ENCODE measurements around the gene SFXN5.

Gene SFXN5

DNA sequence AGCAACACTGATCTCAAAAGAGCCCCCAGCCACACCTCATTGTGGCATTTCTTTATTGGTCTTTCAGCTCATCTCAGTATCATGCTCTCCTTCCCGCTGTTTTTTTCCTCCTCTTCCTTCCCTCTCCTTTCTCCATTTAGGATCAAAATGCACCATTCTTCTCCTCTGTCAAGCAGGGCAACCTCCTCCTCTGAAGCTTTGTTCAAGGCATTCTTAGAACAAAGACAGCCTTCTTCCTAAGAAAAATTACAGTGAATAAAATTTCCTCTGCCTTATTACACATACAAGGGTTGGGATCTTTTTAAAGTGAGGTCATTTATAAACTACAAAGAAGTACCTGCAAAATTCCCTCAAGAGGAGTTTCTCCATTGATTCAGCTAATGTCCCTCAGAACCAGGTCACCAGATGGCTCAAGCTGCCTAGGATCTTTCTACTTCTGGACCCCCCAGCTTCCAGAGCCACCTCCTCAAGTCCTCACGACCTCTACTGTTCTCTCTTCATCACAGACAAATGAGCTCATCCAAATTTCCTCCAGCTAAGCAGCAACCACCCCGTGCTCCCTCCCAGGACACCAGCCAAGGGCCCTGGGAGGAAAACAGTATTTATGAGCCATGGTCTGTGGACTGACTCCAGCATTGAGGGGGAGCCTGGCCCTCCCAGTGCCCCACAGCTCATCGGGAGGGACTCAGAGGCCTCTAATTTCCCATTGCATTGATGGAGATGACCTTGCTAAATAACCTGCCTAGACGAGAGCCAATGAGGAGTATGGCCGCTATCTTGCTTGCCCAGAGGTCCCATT is 18.0 kb downstream of the SFXN5 start:
- no peak for DNase-seq (ENCODE audit: low read depth)

DNA sequence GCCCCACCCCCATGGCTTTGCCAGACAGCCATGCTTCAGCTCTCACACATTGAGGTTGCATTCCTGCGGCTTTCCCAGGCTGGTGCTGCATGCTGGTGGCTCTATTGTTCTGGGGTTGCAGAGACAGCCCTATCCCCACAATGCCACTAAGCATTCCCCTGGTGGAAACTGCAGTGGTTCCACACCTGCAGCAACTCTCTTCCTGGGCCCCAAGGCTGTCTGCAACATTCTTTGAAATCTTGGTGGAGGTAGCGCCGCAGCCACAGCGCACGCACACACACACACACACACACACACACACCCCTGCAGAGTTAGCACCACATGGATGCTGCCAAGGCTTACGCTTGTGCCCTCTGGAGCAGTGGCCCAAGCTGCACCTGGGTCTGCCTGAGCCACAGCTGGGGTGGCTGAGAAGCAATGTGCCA is 21.4 kb downstream of the SFXN5 start:
- no peak for DNase-seq (ENCODE audit: low read depth)

DNA sequence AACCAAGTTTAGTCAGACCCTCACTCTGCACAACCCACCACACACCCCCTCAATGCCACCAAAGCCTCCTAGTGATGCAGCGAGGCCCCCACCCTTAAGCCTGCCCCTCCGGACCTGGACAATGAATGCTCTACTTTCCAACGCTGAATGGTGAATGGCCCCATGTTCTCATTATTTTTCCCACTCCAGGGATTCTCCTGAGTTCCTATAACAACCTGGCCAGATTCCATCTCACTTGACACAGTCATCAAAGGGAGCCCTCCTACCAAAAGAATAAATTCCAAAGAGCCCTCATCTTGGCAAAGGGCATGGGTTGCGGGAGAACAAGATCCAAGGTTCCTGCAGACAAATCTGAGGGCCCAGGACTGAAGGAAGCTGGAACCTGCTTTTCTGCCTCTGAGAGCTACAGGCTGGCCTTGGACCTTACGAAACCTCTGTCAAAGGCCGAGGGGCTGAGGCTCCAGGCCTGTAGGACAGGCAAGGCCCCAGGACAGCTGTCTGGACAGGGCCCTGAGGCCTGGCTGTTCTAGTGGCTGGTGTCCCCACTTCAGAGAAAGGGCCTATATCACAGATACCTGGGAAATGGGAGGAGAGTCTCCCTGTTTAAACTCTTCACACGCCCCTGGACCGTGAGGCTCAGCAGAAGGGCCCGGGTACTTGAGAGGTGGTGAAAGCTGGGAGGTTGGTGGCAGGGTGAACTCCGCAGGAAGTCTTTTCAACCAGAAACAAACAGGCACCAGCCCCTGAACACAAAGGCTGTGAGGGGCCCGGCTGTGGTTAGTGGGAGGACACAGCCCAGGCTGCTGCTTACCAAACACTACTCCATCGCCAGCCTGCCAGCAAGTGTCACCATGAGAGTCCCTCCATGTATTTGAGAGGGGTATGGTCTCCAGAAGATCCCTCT is 27.3 kb downstream of the SFXN5 start:
- DNase-seq (ENCODE audit: low read depth), result no peak

- DNase-seq (ENCODE audit: low read depth), result no peak
These were observed 28.2 kb downstream of the SFXN5 start for GRCh38 chr2:73043276-73043675.

- DNase-seq (ENCODE audit: low read depth), result no peak
These were observed 33.4 kb downstream of the SFXN5 start for GRCh38 chr2:73037947-73038585.

GRCh38 chr2:73036766-73037165 is 34.7 kb downstream of the SFXN5 start:
- DNase-seq (ENCODE audit: low read depth), result no peak

- DNase-seq (ENCODE audit: low read depth), result no peak
These were observed 35.4 kb downstream of the SFXN5 start for GRCh38 chr2:73035899-73036711.

DNA sequence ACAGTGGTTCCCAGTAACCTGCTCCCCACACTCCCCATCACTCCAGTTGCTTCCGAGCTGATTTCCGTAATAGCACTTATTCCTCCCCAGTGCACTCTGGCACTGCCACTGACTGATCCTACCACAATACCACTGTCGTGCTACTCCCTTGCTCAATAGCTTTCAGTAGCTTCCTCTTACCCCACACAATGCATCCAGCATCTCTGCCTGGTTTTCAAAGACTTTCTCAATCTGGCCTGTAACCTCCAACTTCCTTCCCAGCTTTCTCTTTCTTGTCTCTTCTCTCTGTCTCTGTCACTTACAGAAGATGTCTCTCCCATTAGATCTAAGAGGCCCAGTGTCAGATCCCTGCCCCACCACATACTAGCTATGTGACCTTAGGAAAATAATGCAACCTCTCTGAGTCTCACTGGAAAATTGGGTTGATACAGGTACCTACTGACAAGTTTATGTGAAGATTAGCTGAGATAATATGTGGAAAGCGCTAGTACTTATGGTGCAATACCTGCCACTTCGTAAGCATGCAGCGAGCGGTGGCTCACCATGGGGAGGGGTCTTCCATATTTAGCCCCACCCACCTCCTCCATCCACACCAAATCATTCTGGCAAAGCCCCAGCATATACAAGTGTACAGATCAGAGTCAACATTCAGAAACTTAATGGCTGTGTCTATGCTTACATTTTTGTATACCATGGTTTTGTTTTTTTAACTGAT is 36.7 kb downstream of the SFXN5 start:
- DNase-seq (ENCODE audit: low read depth), result no peak

- DNase-seq (ENCODE audit: low read depth), result no peak
These were observed 37.6 kb downstream of the SFXN5 start for GRCh38 chr2:73033766-73034381.

GRCh38 chr2:73033142-73033765 is 38.3 kb downstream of the SFXN5 start:
- no peak for DNase-seq (ENCODE audit: low read depth)

GRCh38 chr2:73032702-73033097 is 38.8 kb downstream of the SFXN5 start:
- DNase-seq (ENCODE audit: low read depth), result no peak

- DNase-seq (ENCODE audit: low read depth), result no peak
These were observed 39.5 kb downstream of the SFXN5 start for GRCh38 chr2:73031725-73032701.

GRCh38 chr2:73031095-73031678 is 40.3 kb downstream of the SFXN5 start:
- no peak for DNase-seq (ENCODE audit: low read depth)

- DNase-seq (ENCODE audit: low read depth), result no peak
These were observed 42.7 kb downstream of the SFXN5 start for GRCh38 chr2:73028841-73029240.

DNA sequence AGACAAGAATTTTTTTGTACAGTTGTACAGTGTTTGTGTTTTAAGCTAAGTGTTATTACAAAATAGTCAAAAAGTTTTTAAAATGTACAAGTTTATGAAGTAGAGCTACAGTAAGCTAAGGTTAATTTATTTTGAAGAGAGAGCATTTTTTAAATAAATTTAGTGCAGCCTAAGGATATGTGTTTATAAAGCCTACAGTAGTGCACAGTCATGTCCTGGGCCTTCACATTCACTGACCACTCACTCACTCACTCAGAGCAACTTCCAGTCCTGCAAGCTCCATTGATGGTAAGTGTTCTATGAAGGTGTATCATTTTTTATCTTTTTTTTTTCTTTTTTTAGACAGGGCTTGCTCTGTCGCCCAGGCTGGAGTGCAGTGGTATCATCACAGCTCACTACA is 44.2 kb downstream of the SFXN5 start:
- no peak for DNase-seq (ENCODE audit: low read depth)

GRCh38 chr2:73023497-73023896 is 48.0 kb downstream of the SFXN5 start:
- no peak for DNase-seq (ENCODE audit: low read depth)

- DNase-seq (ENCODE audit: low read depth), result no peak
These were observed 49.4 kb downstream of the SFXN5 start for GRCh38 chr2:73022024-73022568.

DNA sequence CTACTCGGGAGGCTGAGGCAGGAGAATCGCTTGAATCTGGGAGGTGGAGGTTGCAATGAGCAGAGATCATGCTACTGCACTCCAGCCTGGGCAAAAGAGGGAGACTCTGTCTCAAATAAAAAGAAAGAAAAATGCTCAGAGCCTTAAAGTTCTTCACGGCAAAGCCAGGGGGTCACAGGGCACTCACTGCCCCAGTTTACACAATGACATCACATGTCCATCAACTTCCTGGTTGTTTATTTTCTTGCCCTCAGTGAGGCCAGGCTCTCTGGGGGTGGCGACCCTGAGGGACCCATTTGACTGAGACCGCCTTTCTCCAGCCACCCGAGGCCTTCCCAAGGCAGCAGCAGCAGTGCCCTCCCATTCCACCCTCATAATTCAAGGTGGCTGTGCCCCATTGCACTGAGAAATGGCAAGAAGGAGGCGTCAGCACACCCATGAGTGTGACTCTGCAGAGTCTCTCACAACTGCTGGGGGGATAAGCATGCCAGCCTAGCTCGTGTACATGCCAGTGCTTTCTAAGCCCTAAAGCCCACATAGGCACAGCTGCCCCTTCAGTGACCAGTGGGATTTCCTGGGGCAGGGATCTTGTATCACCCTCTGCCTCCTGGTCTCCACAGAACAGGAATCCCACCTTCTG is 50.0 kb downstream of the SFXN5 start:
- no peak for DNase-seq (ENCODE audit: low read depth)
